Myocyte (in vitro differentiated cells): ENCODE measurements around the gene GOLGA8R. TPM values are rescaled to one million over a fixed set of nuclear protein-coding genes. Genes with fewer than 3 reads are reported as not detected.
"Not testable (repeated sequence)": the region's sequence is repeated elsewhere in the genome, so short reads cannot be mapped to it uniquely, and the experiment has no call there.

Source experiments
- DNase-seq: peaks from one replicate; pipeline ENCODE4 v3.0.0-alpha.2; 2012; ENCODE audit warnings: low read depth
- total RNA-seq: library from RNA; depleted of rRNA; stranded (reverse); fragments of >200 nt; gene quantifications from 2 replicates; pipeline ENCODE4 v1.2.3, GENCODE V29; 2014

The GOLGA8R gene
- total RNA-seq, 1 donor from 2014 or later = 3.3 TPM

DNA sequence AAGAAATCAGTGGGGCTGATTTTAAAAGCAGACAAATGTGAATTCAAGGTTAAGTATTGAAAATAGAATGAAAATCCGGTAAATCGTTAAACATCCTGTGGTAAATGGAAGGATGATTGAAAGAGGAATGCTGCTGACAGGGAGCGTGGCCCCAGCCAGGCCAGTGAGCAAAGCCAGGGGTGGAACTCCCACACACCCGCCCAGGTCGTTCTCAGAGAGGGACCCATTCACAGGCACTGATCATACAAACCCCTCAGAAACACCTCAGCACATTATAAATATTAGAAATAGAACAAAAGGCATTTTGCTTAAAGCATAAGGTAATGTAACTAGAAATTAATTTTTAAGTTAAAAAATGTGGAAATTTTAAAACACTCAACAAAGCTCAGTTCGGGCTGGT, 59.0 kb downstream of the GOLGA8R start:
- not testable (repeated sequence) for DNase-seq

Other genes with a start within 250 kb of the GOLGA8R start
- gene CHRFAM7A, start 20.7 kb downstream of the GOLGA8R start, total RNA-seq = 0.10 and 0.16 TPM in 2 replicates
- 0.48 and 0.52 TPM in 2 replicates for gene GOLGA8Q, start 137.8 kb upstream of the GOLGA8R start, total RNA-seq
- gene GOLGA8H, start 189.8 kb upstream of the GOLGA8R start, total RNA-seq = 0.05 and 0.31 TPM in 2 replicates